CD4-positive, alpha-beta T cell treated with Interleukin-4 for 4 hours (primary cell): Measurements from ENCODE around the gene PLXND1.
"Not testable (repeated sequence)": the region's sequence is repeated elsewhere in the genome, so short reads cannot be mapped to it uniquely, and the experiment has no call there.

Source experiments
- DNase-seq: peaks from one replicate; pipeline ENCODE4 v3.0.0-alpha.2; 2020

PLXND1 gene

GRCh38 chr3:129520960-129521359, 85.5 kb downstream of the PLXND1 start:
- no peak for DNase-seq

DNA sequence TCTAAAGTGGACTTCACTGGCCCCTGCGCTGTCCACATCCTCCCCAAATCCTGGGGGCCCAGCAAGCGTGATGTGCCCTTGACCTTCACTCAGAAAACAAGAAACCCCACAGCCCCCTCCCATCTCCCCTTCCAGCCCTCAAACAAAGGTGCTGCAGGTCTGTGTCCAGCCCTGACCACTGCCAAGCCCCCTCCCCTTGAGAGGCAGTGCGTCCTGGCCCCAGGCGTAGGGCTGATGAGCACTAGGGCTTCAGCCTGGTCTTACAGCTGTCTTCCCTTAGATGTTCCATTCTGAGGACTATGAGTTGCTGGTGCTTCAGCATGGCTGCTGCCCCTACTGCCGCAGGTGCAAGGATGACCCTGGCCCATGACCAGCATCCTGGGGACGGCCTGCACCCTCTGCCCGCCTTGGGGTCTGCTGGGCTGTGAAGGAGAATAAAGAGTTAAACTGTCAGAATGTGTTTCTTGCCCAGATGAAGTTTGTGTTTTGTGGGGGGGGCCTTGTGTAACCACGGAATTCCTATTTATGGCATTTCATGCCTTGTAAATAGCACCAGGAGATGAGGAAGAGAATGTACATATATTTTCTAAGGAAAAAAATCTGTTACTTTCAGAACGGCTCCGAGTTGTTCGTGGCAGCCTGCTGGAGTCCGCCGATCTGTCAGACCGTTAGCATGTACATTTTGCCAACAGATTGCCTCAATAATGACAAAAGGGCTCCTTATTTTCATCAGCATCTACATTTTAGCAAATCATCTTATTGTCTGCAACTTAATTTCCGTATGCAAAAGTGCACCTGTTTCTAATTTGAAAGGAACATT, 86.4 kb downstream of the PLXND1 start:
- no peak for DNase-seq

DNA sequence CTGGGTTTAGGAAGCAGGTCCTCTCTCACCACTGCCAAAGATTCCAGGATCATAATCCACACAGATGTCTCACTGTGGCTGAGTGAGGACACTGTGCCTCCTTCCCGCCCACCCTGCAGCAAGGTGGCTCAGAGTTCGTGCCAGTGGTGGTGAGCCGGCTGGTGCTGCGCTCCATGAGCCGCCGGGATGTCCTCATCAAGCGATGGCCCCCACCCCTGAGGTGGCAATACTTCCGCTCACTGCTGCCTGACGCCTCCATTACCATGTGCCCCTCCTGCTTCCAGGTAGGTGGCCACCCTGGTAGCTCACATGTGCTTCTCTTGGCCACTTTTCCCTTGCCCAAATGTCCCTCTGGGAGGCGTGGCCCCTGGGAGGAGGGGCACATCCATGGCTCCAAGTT, 87.0 kb downstream of the PLXND1 start:
- DNase-seq: no peak

DNA sequence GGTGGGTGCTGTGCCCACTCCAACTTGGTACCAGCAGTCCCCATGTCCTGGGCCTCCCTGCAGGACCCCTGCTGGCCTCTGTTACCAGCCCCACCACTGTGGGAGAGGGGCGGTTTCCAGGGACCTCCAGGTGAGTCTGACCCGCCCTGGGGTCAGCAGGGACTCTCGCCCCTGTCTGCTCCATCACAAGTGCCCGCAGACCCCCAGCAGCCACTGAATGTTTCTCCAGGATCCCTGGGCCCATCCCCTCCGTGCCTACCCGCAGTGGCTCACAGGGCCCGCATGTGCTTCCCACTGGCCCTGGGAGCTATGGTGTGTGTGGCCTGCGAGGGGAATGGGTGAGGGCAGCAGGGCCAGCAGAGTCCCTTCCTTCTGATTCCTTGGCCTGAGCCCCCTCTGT, 87.9 kb downstream of the PLXND1 start:
- no peak for DNase-seq

GRCh38 chr3:129518038-129518561, 88.4 kb downstream of the PLXND1 start:
- DNase-seq: no peak

- no peak for DNase-seq
Measured at GRCh38 chr3:129517516-129517915, 89.0 kb downstream of the PLXND1 start.

GRCh38 chr3:129515821-129516432, 90.5 kb downstream of the PLXND1 start:
- not testable (repeated sequence) for DNase-seq

- not testable (repeated sequence) for DNase-seq
Measured at GRCh38 chr3:129515108-129515820, 91.2 kb downstream of the PLXND1 start.

DNA sequence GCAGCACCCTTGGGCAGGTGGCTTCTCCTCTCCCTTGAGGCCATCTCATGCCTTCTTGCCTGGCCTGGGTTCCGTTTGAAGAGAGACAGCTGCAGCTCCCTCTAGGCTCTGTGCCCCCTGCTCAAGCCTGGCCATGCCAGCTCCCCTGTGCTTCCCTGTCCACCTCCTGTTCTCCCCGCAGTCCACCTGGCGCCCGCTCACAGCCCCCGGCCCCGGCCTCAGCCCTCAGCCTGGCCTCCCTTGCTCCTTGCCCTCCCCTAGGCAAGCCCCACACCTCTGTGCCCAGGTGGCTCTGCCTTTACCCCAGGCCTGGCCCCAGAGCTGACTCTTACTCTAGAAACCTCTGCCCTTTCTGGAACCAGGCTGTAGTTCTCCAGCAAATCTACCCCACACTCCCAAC, 91.9 kb downstream of the PLXND1 start:
- DNase-seq: no peak

- no peak for DNase-seq
Measured at GRCh38 chr3:129514110-129514509, 92.4 kb downstream of the PLXND1 start.

DNA sequence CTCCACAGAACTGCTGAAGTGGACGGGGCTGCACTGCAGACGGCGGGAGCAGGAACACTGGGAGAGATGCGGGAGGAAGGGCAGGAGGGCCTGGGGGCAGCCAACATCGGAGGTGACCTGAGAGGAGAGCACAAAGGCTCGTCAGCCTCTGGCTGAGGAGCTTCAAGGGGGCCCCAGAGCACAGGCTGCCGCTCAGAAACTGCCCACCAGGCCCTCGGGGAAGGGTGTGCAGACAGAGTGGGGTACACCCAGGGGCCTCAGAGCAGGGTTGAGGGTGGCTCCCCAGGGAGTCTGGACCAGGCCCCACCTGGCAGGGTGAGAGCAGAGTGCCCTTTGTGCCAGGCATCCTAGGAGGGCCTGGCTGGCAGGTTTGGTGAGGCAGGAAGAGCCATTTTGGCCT, 92.8 kb downstream of the PLXND1 start:
- no peak for DNase-seq

GRCh38 chr3:129512595-129512994, 93.9 kb downstream of the PLXND1 start:
- DNase-seq: no peak

- no peak for DNase-seq
Measured at GRCh38 chr3:129507181-129507831, 99.2 kb downstream of the PLXND1 start.

DNA sequence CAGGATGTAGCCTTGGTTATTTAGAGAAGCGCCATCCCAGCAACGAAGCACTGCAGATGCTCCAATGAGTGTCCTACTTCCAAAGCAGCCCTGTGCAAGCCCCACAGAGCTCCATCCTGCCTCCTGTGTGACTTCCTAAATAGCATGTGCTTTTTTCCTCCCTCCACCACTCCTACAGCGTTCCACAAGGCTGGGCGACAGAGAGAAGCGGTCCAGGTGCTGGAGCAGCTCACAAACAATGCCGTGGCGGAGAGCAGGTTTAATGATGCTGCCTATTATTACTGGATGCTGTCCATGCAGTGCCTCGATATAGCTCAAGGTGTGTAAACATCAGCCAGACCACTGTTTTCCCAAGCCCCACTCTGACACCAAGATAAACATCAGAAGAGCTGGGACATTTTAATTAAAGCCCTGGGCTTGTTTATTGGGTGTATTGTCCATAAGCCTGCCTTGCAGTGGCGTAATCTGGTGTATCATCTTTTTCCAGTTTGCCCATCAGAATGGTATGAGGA, 100.2 kb downstream of the PLXND1 start:
- DNase-seq: no peak

DNA sequence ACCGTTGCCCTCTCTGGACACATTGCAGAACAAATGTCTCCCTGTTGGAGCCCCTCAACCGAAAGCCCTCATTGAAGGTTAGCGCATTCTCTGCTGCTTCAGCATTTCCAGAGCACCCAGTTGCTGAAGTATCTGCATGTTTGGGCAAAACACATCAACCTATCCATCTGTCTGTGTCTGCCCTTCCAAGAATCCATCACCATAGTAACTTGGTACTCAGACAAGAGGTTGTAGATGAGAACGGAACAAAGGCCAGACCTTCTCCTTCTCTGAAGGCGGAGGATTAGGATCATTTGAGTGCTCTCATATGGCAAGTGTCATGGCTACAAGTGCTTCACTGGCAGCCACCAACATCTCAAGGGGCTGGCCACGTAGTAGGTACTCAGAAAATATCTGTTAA, 101.1 kb downstream of the PLXND1 start:
- no peak for DNase-seq
